Measurements from ENCODE around the gene PHOSPHO2.

GRCh38 chr2:169673921-169674320, 20.3 kb upstream of the PHOSPHO2 start:
- TF ChIP-seq, protein P1, sequence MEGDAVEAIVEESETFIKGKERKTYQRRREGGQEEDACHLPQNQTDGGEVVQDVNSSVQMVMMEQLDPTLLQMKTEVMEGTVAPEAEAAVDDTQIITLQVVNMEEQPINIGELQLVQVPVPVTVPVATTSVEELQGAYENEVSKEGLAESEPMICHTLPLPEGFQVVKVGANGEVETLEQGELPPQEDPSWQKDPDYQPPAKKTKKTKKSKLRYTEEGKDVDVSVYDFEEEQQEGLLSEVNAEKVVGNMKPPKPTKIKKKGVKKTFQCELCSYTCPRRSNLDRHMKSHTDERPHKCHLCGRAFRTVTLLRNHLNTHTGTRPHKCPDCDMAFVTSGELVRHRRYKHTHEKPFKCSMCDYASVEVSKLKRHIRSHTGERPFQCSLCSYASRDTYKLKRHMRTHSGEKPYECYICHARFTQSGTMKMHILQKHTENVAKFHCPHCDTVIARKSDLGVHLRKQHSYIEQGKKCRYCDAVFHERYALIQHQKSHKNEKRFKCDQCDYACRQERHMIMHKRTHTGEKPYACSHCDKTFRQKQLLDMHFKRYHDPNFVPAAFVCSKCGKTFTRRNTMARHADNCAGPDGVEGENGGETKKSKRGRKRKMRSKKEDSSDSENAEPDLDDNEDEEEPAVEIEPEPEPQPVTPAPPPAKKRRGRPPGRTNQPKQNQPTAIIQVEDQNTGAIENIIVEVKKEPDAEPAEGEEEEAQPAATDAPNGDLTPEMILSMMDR (optimal IDR thresholded peaks at IDR 0.05 in 1 of 3, IDR thresholded peaks at IDR 0.05 in 1 of 3, conservative IDR thresholded peaks at IDR 0.05 in 1 of 3; ENCODE audit: extremely low read depth in 1 of 3, insufficient read depth in 2 of 3, low read length in 3 of 3): no peak
- no peak for TF ChIP-seq EZH2 (IDR thresholded peaks at IDR 0.05; ENCODE audit: low read length)
